NB4 (cell line): ENCODE measurements around the gene TRAPPC6A.
"Not testable (repeated sequence)": the region's sequence is repeated elsewhere in the genome, so short reads cannot be mapped to it uniquely, and the experiment has no call there.

Experiments used
- DNase-seq: peaks from one replicate; pipeline ENCODE4 v3.0.0; 2010; ENCODE audit warnings: low read depth
- H3K4me3 ChIP-seq: one replicate; pipeline ENCODE4 v1.5.1; 2011; ENCODE audit warnings: mild to moderate bottlenecking, low read depth, low read length, moderate library complexity
- MYC ChIP-seq: IDR thresholded peaks from 2 replicates; pipeline ENCODE4 v1.6.1; 2011; ENCODE audit warnings: low read depth, low read length
- POLR2A ChIP-seq: IDR thresholded peaks from 2 replicates; pipeline ENCODE4 v1.6.1; 2011; ENCODE audit warnings: mild to moderate bottlenecking; ENCODE audit not compliant: insufficient read length; ENCODE audit errors: extremely low read depth
- TF ChIP-seq, protein P1 (sequence below): IDR thresholded peaks from one replicate; pipeline ENCODE4 v1.5.1; 2012; ENCODE audit warnings: low read depth, low read length
- TF ChIP-seq, protein P2 (sequence below): IDR thresholded peaks from 2 replicates; pipeline ENCODE4 v1.6.1; 2011; ENCODE audit warnings: low read depth, low read length

The TRAPPC6A gene

GRCh38 chr19:45121827-45122345 lies 56.2 kb downstream of the TRAPPC6A start:
- TF ChIP-seq, protein P1, sequence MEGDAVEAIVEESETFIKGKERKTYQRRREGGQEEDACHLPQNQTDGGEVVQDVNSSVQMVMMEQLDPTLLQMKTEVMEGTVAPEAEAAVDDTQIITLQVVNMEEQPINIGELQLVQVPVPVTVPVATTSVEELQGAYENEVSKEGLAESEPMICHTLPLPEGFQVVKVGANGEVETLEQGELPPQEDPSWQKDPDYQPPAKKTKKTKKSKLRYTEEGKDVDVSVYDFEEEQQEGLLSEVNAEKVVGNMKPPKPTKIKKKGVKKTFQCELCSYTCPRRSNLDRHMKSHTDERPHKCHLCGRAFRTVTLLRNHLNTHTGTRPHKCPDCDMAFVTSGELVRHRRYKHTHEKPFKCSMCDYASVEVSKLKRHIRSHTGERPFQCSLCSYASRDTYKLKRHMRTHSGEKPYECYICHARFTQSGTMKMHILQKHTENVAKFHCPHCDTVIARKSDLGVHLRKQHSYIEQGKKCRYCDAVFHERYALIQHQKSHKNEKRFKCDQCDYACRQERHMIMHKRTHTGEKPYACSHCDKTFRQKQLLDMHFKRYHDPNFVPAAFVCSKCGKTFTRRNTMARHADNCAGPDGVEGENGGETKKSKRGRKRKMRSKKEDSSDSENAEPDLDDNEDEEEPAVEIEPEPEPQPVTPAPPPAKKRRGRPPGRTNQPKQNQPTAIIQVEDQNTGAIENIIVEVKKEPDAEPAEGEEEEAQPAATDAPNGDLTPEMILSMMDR: no peak
- TF ChIP-seq MYC (no peak), POLR2A (no peak)
- TF ChIP-seq, protein P2, sequence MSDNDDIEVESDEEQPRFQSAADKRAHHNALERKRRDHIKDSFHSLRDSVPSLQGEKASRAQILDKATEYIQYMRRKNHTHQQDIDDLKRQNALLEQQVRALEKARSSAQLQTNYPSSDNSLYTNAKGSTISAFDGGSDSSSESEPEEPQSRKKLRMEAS: no peak
- DNase-seq: no peak

GRCh38 chr19:45119582-45119981 lies 58.5 kb downstream of the TRAPPC6A start:
- DNase-seq: no peak
- TF ChIP-seq, protein P2: no peak
- TF ChIP-seq MYC (no peak), POLR2A (no peak)
- TF ChIP-seq, protein P1: no peak
- H3K4me3 ChIP-seq: no peak overlapping the region

More at GRCh38 chr19:45121827-45122345, 56.2 kb downstream of the TRAPPC6A start:
- no peak overlapping the region for H3K4me3 ChIP-seq

DNA sequence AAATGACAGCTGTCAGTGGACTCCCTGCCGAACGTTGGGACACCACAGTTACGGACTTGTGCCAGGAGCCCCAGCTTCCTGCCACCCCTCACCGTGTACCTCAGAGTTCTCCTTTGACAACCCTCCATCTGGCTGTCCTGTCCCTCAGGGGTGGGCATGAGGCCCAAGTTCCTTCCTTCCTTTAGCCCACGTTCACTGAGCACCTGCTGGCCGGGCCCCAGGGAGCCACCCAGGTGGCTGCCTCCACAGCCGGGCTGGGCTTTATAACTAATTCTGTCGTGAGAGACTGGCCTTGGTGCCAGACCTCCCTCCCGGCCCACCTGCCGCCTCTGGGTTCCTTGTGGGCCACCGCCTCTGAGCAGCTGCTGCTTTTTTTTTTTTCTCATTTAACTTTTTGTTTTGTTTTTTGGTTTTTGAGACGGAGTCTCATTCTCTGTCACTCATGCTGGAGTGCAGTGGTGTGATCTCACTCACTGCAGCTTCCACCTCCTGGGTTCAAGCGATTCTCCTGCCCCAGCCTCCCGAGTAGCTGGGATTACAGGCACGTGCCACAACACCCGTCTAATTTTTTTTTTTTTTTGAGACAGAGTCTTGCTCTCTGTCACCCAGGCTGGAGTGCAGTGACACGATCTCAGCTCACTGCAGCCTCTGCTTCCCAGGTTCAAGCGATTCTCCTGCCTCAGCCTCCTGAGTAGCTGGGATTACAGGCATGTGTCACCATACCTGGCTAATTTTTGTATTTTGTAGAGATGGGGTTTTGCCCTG lies 59.3 kb downstream of the TRAPPC6A start:
- not testable (repeated sequence) for H3K4me3 ChIP-seq, DNase-seq

- TF ChIP-seq, protein P1: no peak
- TF ChIP-seq, protein P2: no peak
- TF ChIP-seq POLR2A (no peak), MYC (no peak)
- no peak for DNase-seq
- no peak overlapping the region for H3K4me3 ChIP-seq
These were observed 59.9 kb downstream of the TRAPPC6A start for GRCh38 chr19:45118106-45118505.

DNA sequence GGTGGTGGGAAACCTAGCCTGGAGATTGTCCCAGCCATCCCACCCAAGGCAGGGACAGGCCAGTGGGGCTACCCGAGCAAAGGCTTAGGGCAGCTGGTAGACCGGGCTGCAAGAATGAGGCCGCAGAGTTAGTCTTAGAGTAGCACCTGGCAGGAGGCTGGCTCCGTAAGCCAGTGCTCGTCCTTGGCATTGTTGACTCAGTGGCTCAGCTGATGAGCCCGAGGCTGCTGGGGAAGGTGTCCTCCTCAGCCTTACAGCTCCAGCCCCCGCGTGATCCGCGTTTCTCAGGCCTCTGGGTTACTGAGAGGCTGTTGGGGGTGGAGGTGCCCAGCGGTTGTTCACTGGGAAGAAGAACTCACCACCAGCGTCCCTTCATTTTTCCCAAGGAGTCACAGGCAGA lies 60.4 kb downstream of the TRAPPC6A start:
- TF ChIP-seq, protein P2: no peak
- TF ChIP-seq MYC (no peak; the same call in 1 of the 2 replicates), POLR2A (no peak)
- TF ChIP-seq, protein P1: no peak
- H3K4me3 ChIP-seq: no peak overlapping the region
- no peak for DNase-seq

DNA sequence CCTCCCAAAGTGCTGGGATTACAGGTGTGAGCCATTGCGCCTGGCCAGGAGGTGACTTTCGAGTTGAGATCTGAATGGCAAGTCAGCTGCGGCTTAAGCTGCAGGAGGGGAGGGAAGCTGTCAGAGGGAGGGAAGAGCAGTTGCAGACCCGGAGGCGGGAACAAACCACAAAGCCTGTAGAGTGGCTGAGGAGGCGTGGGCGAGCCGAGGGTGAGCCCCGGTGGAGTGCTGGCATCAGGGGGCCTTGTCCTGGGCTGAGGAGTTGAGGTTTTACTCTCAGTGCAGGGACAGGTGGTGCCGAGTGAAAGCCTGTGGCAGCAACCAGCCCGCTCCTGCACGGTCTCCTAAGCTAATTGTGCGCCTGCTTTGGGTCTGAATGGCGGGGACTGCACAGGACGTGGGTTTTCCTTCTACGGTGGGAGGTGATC lies 60.9 kb downstream of the TRAPPC6A start:
- TF ChIP-seq, protein P2: peak; percentile 39
- TF ChIP-seq MYC: peak; percentile 53; the same call in 1 of the 2 replicates
- TF ChIP-seq, protein P1: no peak
- DNase-seq: peak; percentile 90
- H3K4me3 ChIP-seq: no peak overlapping the region
